Measurements from ENCODE around the gene DHODH. TPM values are rescaled to one million over a fixed set of nuclear protein-coding genes. Genes with fewer than 3 reads are reported as not detected.
"Not testable (repeated sequence)": the region's sequence is repeated elsewhere in the genome, so short reads cannot be mapped to it uniquely, and the experiment has no call there.

Gene DHODH
- polyA plus RNA-seq, 1 donor from 2014 or later, result 3.8 TPM

DNA sequence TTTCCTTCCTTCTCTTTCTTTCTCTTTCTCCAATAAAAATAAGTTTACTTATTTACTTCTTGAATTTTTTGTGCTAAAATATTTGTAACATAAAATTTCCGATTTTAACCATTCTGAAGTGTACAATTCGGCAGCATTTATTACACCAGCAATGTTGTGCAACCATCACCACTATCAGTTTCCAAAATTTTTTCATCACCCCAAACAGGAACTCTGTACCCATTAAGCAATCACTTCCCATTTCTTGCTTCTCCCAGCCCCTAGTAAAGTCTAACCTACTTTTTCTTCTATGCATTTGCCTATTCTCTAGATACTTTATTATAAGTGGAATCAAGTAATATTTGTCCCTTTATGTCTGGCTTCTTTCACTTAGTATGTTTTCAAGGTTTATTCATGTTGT lies 43.3 kb downstream of the DHODH start:
- no peaks in the 10 kb centered on the region for H3K79me2 ChIP-seq (replicated peaks; ENCODE audit: insufficient read depth, low read length)
- H2AFZ ChIP-seq (ENCODE audit: low read depth, low read length), result no peak overlapping the region
- H3K27ac ChIP-seq (ENCODE audit: low read length), result no peak overlapping the region
- TF ChIP-seq RAD21 (conservative IDR thresholded peaks at IDR 0.05), result no peak
- no peak for TF ChIP-seq EZH2 (IDR thresholded peaks at IDR 0.05; ENCODE audit: borderline replicate concordance, insufficient read depth, low read length, poor library complexity, severe bottlenecking)
- TF ChIP-seq, protein P1, sequence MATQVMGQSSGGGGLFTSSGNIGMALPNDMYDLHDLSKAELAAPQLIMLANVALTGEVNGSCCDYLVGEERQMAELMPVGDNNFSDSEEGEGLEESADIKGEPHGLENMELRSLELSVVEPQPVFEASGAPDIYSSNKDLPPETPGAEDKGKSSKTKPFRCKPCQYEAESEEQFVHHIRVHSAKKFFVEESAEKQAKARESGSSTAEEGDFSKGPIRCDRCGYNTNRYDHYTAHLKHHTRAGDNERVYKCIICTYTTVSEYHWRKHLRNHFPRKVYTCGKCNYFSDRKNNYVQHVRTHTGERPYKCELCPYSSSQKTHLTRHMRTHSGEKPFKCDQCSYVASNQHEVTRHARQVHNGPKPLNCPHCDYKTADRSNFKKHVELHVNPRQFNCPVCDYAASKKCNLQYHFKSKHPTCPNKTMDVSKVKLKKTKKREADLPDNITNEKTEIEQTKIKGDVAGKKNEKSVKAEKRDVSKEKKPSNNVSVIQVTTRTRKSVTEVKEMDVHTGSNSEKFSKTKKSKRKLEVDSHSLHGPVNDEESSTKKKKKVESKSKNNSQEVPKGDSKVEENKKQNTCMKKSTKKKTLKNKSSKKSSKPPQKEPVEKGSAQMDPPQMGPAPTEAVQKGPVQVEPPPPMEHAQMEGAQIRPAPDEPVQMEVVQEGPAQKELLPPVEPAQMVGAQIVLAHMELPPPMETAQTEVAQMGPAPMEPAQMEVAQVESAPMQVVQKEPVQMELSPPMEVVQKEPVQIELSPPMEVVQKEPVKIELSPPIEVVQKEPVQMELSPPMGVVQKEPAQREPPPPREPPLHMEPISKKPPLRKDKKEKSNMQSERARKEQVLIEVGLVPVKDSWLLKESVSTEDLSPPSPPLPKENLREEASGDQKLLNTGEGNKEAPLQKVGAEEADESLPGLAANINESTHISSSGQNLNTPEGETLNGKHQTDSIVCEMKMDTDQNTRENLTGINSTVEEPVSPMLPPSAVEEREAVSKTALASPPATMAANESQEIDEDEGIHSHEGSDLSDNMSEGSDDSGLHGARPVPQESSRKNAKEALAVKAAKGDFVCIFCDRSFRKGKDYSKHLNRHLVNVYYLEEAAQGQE (IDR thresholded peaks at IDR 0.05; ENCODE audit: borderline replicate concordance), result no peak
- no peak for TF ChIP-seq MXI1 (conservative IDR thresholded peaks at IDR 0.05; ENCODE audit: poor library complexity, severe bottlenecking)
- TF ChIP-seq, protein P2, sequence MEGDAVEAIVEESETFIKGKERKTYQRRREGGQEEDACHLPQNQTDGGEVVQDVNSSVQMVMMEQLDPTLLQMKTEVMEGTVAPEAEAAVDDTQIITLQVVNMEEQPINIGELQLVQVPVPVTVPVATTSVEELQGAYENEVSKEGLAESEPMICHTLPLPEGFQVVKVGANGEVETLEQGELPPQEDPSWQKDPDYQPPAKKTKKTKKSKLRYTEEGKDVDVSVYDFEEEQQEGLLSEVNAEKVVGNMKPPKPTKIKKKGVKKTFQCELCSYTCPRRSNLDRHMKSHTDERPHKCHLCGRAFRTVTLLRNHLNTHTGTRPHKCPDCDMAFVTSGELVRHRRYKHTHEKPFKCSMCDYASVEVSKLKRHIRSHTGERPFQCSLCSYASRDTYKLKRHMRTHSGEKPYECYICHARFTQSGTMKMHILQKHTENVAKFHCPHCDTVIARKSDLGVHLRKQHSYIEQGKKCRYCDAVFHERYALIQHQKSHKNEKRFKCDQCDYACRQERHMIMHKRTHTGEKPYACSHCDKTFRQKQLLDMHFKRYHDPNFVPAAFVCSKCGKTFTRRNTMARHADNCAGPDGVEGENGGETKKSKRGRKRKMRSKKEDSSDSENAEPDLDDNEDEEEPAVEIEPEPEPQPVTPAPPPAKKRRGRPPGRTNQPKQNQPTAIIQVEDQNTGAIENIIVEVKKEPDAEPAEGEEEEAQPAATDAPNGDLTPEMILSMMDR (IDR thresholded peaks at IDR 0.05; ENCODE audit: poor library complexity, severe bottlenecking), result no peak
- H3K9me3 ChIP-seq (ENCODE audit: low read length), result no peaks in the 10 kb centered on the region
- no peaks in the 10 kb centered on the region for H3K27me3 ChIP-seq (ENCODE audit: insufficient read depth, low read depth, low read length)
- H3K9ac ChIP-seq (ENCODE audit: low read length), result no peak overlapping the region
- no peak overlapping the region for H3K4me2 ChIP-seq (ENCODE audit: low read length)
- no peaks in the 10 kb centered on the region for H3K36me3 ChIP-seq (ENCODE audit: insufficient read depth, low read length)
- H3K4me3 ChIP-seq (ENCODE audit: low read length), result no peak overlapping the region
- H3F3A ChIP-seq (ENCODE audit: insufficient read depth, low read length, poor library complexity, severe bottlenecking), result no peaks in the 10 kb centered on the region
- no peaks in the 10 kb centered on the region for H4K20me1 ChIP-seq (ENCODE audit: insufficient read depth)
- H3K9me2 ChIP-seq (ENCODE audit: insufficient read depth, low read length), result no peaks in the 10 kb centered on the region

DNA sequence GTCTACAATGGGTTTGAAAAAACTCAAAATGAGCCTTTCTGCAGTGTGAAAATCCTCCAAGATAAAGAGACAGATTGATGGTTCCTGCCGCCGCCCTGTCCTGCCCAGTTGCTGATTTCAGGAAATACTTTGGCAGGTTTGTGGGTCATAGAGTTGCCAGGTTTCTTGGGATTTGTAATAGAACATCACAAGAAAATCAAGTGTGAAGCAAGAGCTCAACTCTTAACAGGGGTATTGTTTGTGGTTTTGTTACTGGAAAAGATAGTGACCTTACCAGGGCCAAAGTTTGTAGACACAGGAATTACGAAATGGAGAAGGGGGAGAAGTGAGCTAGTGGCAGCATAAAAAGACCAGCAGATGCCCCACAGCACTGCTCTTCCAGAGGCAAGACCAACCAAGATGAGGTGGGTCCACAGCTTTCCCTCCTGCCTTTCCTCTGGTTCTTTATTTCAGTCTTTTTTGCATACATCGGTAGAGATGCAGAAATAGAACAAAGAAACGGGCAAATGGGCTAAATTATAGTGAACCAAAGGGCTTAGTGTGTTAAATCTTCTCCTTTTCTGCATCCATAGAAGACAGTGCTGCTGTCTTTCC lies 45.8 kb downstream of the DHODH start, which contains the start of gene HP:
Gene HP, plus strand, starts transcription at position 252 of the 594 bp plus-strand sequence. Its CDS starts 148 bp downstream, at position 400.
- not testable (repeated sequence) for H3K9me2 ChIP-seq (ENCODE audit: insufficient read depth, low read length); H3K27ac ChIP-seq (ENCODE audit: low read length); H3K4me3 ChIP-seq (ENCODE audit: low read length); H3F3A ChIP-seq (ENCODE audit: insufficient read depth, low read length, poor library complexity, severe bottlenecking); H3K4me2 ChIP-seq (ENCODE audit: low read length); H3K79me2 ChIP-seq (replicated peaks; ENCODE audit: insufficient read depth, low read length); H4K20me1 ChIP-seq (ENCODE audit: insufficient read depth); H3K9me3 ChIP-seq (ENCODE audit: low read length); H3K27me3 ChIP-seq (ENCODE audit: insufficient read depth, low read depth, low read length); H3K9ac ChIP-seq (ENCODE audit: low read length); H3K36me3 ChIP-seq (ENCODE audit: insufficient read depth, low read length); H2AFZ ChIP-seq (ENCODE audit: low read depth, low read length)

DNA sequence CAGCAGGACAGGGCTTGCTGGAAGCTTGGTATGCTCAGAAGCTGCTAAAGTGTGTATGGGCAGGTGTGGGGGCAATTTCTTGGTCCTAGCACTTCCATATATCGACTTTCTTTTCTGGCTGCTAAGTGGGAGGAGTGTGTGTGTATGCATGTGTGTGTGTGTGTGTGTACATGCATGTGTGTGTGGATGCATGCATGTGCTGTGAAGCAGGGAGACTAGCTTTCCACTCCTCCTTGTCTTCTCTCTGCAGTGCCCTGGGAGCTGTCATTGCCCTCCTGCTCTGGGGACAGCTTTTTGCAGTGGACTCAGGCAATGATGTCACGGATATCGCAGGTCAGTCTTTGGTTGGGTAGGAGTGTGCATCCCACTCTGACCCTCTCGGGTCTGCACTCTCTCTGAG lies 47.4 kb downstream of the DHODH start:
- no peaks in the 10 kb centered on the region for H3K79me2 ChIP-seq (replicated peaks; ENCODE audit: insufficient read depth, low read length)
- no peaks in the 10 kb centered on the region for H3K9me3 ChIP-seq (ENCODE audit: low read length)
- no peak overlapping the region for H3K4me2 ChIP-seq (ENCODE audit: low read length)
- no peak for TF ChIP-seq RAD21 (conservative IDR thresholded peaks at IDR 0.05)
- TF ChIP-seq SMC3 (conservative IDR thresholded peaks at IDR 0.05; ENCODE audit: poor library complexity), result no peak
- no peak overlapping the region for H3K9ac ChIP-seq (ENCODE audit: low read length)
- H3K27ac ChIP-seq (ENCODE audit: low read length), result no peak overlapping the region
- H3F3A ChIP-seq (ENCODE audit: insufficient read depth, low read length, poor library complexity, severe bottlenecking), result no peaks in the 10 kb centered on the region
- H3K27me3 ChIP-seq (ENCODE audit: insufficient read depth, low read depth, low read length), result no peaks in the 10 kb centered on the region
- no peak overlapping the region for H3K4me3 ChIP-seq (ENCODE audit: low read length)
- H3K9me2 ChIP-seq (ENCODE audit: insufficient read depth, low read length), result no peaks in the 10 kb centered on the region
- H4K20me1 ChIP-seq (ENCODE audit: insufficient read depth), result no peaks in the 10 kb centered on the region
- no peaks in the 10 kb centered on the region for H3K36me3 ChIP-seq (ENCODE audit: insufficient read depth, low read length)
- H2AFZ ChIP-seq (ENCODE audit: low read depth, low read length), result no peak overlapping the region

DNA sequence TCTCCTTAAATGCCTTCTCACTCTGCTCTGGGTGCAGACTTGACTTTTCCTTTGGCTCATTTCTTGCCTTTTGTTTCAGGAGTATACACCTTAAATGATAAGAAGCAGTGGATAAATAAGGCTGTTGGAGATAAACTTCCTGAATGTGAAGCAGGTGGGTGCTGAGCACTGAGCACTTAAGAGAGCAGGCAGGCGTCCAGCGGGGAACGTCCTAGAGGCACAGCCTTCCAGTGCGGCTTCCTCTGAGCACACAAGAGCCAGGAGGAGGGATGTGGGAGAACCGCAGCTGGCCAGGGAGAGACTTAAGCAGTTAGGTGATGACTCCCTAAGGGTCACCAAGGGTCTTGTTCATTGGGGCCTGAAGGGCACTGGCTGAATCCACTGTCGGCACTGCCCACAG lies 48.8 kb downstream of the DHODH start:
- H3K36me3 ChIP-seq (ENCODE audit: insufficient read depth, low read length); H3K27ac ChIP-seq (ENCODE audit: low read length); H3K9me3 ChIP-seq (ENCODE audit: low read length); H3K9ac ChIP-seq (ENCODE audit: low read length); H3K4me2 ChIP-seq (ENCODE audit: low read length); H4K20me1 ChIP-seq (ENCODE audit: insufficient read depth); H3K4me3 ChIP-seq (ENCODE audit: low read length); H3K27me3 ChIP-seq (ENCODE audit: insufficient read depth, low read depth, low read length); H3K79me2 ChIP-seq (replicated peaks; ENCODE audit: insufficient read depth, low read length); H3K9me2 ChIP-seq (ENCODE audit: insufficient read depth, low read length); H3F3A ChIP-seq (ENCODE audit: insufficient read depth, low read length, poor library complexity, severe bottlenecking); H2AFZ ChIP-seq (ENCODE audit: low read depth, low read length): not testable (repeated sequence)

DNA sequence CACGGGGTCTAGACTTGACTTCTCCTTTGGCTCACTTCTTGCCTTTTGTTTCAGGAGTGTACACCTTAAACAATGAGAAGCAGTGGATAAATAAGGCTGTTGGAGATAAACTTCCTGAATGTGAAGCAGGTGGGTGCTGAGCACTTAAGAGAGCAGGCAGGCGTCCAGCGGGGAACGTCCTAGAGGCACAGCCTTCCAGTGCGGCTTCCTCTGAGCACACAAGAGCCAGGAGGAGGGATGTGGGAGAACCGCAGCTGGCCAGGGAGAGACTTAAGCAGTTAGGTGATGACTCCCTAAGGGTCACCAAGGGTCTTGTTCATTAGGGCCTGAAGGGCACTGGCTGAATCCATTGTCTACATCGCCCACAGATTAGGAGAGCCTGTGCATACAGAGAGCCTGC lies 50.5 kb downstream of the DHODH start:
- H3F3A ChIP-seq (ENCODE audit: insufficient read depth, low read length, poor library complexity, severe bottlenecking); H3K36me3 ChIP-seq (ENCODE audit: insufficient read depth, low read length); H3K9ac ChIP-seq (ENCODE audit: low read length); H3K79me2 ChIP-seq (replicated peaks; ENCODE audit: insufficient read depth, low read length); H3K4me2 ChIP-seq (ENCODE audit: low read length); H3K9me2 ChIP-seq (ENCODE audit: insufficient read depth, low read length); H2AFZ ChIP-seq (ENCODE audit: low read depth, low read length); H3K9me3 ChIP-seq (ENCODE audit: low read length); H3K27ac ChIP-seq (ENCODE audit: low read length); H3K4me3 ChIP-seq (ENCODE audit: low read length); H3K27me3 ChIP-seq (ENCODE audit: insufficient read depth, low read depth, low read length); H4K20me1 ChIP-seq (ENCODE audit: insufficient read depth): not testable (repeated sequence)
